Endothelial cell (in vitro differentiated cells): ENCODE data around the gene ENPP5. TPM values are rescaled to one million over a fixed set of nuclear protein-coding genes. Genes with fewer than 3 reads are reported as not detected.

Experiments
- DNase-seq: peaks from one replicate; pipeline ENCODE4 v3.0.0; 2021; ENCODE audit warnings: low spot score
- H3K27ac Mint-ChIP-seq: one replicate; pipeline ENCODE4 v1.8.0; 2021; ENCODE audit warnings: mixed read lengths, inconsistent platforms; ENCODE audit not compliant: unreplicated experiment
- H3K27me3 Mint-ChIP-seq: one replicate; pipeline ENCODE4 v1.8.0; 2021; ENCODE audit warnings: mild to moderate bottlenecking, moderate library complexity, mixed read lengths, inconsistent platforms; ENCODE audit not compliant: unreplicated experiment
- H3K36me3 Mint-ChIP-seq: one replicate; pipeline ENCODE4 v1.8.0; 2021; ENCODE audit warnings: mild to moderate bottlenecking, low read depth, mixed read lengths, inconsistent platforms; ENCODE audit not compliant: unreplicated experiment
- H3K4me1 Mint-ChIP-seq: one replicate; pipeline ENCODE4 v1.8.0; 2021; ENCODE audit warnings: mild to moderate bottlenecking, mixed read lengths, inconsistent platforms; ENCODE audit not compliant: unreplicated experiment
- H3K4me3 Mint-ChIP-seq: one replicate; pipeline ENCODE4 v1.8.0; 2021; ENCODE audit warnings: mild to moderate bottlenecking, mixed read lengths, inconsistent platforms; ENCODE audit not compliant: unreplicated experiment
- H3K9me3 Mint-ChIP-seq: one replicate; pipeline ENCODE4 v1.8.0; 2021; ENCODE audit warnings: mixed read lengths, inconsistent platforms; ENCODE audit not compliant: unreplicated experiment
- total RNA-seq: library from RNA; stranded (reverse); fragmentation: NEBNext Ultra II Directional; extraction: Animal tissue kit (Norgen Biotek cat#: 25700); gene quantifications from one replicate; pipeline ENCODE4 v1.2.1, GENCODE V29; 2021; ENCODE audit not compliant: unreplicated experiment
- TF ChIP-seq, protein P1 (sequence below): fragments of 200-600 bp; sonication (generic); IDR thresholded peaks from one replicate; pipeline ENCODE4 v1.5.0; 2021; ENCODE audit warnings: antibody characterized with exemption; ENCODE audit not compliant: unreplicated experiment

Gene ENPP5
- total RNA-seq, 1 donor from 2014 or later, result 4.8 TPM

DNA sequence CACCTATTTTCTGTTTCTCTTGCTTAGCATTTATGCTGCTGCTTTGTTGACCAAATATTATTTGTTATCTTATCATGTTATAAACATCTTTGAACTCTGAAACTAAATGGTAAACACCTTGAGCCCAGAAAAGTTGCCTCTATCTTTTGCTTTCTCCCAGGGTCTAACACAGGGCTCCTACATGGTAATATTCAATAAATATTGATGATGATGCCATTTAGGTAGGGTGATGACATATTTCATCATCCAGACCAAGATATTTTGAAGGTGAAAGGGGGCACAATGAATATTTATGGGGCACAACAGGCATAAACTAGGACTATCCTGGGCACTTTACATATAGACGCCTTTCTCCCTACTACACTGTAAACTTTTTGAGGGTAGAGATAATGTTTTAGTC, 52.6 kb downstream of the ENPP5 start:
- H3K9me3 Mint-ChIP-seq, result no peaks in the 10 kb centered on the region
- no peak overlapping the region for H3K4me3 Mint-ChIP-seq
- DNase-seq, result no peak
- TF ChIP-seq, protein P1, sequence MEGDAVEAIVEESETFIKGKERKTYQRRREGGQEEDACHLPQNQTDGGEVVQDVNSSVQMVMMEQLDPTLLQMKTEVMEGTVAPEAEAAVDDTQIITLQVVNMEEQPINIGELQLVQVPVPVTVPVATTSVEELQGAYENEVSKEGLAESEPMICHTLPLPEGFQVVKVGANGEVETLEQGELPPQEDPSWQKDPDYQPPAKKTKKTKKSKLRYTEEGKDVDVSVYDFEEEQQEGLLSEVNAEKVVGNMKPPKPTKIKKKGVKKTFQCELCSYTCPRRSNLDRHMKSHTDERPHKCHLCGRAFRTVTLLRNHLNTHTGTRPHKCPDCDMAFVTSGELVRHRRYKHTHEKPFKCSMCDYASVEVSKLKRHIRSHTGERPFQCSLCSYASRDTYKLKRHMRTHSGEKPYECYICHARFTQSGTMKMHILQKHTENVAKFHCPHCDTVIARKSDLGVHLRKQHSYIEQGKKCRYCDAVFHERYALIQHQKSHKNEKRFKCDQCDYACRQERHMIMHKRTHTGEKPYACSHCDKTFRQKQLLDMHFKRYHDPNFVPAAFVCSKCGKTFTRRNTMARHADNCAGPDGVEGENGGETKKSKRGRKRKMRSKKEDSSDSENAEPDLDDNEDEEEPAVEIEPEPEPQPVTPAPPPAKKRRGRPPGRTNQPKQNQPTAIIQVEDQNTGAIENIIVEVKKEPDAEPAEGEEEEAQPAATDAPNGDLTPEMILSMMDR, result no peak
- no peak overlapping the region for H3K27ac Mint-ChIP-seq
- H3K36me3 Mint-ChIP-seq, result peaks cover 4% of the 10 kb centered on the region
- H3K4me1 Mint-ChIP-seq, result no peaks in the 10 kb centered on the region
- H3K27me3 Mint-ChIP-seq, result no peaks in the 10 kb centered on the region

DNA sequence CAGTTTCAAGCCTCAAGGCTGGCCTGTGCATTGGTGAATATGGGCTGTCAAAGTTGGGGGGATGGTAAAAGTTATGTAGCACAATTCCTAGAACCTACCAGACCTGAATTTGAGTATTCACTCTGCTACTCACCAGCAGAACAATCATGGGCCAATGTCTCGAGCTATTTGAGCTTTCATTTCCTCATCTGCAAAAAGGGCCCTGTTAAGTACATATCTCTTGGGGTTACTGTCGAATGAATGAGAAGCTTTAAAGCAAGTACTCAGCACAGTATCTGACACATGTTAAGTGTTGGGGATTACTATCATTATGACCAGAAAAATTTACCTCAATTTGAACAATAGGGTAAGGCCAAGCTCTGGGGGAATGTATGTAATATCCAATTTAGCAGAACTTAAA, 54.5 kb downstream of the ENPP5 start:
- peaks cover 4% of the 10 kb centered on the region for H3K36me3 Mint-ChIP-seq
- H3K27me3 Mint-ChIP-seq, result no peaks in the 10 kb centered on the region
- no peak overlapping the region for H3K4me3 Mint-ChIP-seq
- TF ChIP-seq, protein P1, result no peak
- H3K9me3 Mint-ChIP-seq, result no peaks in the 10 kb centered on the region
- H3K4me1 Mint-ChIP-seq, result no peaks in the 10 kb centered on the region
- no peak overlapping the region for H3K27ac Mint-ChIP-seq
- no peak for DNase-seq

DNA sequence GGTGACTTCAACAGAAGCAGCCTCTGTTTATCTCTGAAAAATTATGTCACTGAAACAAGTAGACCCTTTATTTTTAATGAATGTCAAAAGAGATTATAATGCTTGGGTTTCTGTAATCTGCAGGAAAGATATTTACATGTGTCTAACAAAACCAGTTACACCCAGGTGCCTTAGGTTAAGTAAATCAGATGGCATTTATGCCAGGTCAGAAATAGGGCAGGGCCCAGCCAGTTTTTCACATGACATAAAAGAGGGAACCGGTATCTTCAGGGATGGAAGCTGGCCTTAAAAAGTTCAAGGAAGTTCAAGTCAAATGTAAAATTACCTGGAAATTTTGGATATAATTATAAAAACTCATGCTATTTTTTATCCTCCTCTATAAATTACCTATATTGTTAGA, 55.1 kb downstream of the ENPP5 start:
- TF ChIP-seq, protein P1, result no peak
- Mint-ChIP-seq H3K4me1 (no peaks in the 10 kb centered on the region), H3K36me3 (peaks cover 4% of the 10 kb centered on the region), H3K9me3 (no peaks in the 10 kb centered on the region), H3K27ac (no peak overlapping the region), H3K27me3 (no peaks in the 10 kb centered on the region), H3K4me3 (no peak overlapping the region)
- no peak for DNase-seq

DNA sequence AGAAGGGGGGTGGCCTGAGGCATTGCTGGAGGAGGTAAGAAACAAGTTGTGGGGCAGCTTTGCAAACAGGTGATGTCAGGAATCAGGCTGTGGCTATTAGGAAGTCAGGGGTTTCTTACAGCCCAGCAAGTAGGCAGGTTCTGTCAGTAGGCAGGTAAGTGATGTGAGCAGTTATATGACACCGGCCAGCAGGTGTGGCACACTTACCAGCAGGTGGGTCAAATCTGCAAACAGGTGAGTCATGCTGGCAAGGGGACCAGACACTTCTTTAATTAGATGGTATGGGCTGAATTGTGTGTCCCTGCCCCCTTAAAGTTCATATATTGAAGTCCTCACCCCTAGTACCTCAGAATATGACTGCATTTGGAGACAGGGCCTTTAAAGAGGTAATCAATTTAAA, 57.4 kb downstream of the ENPP5 start:
- Mint-ChIP-seq H3K9me3 (no peaks in the 10 kb centered on the region), H3K4me3 (no peak overlapping the region), H3K4me1 (no peaks in the 10 kb centered on the region), H3K27me3 (no peaks in the 10 kb centered on the region), H3K27ac (no peak overlapping the region), H3K36me3 (no peaks in the 10 kb centered on the region)
- TF ChIP-seq, protein P1, result no peak
- no peak for DNase-seq

Other genes with a start within 250 kb of the ENPP5 start
- gene CLIC5, start 155.1 kb downstream of the ENPP5 start, total RNA-seq, result 10.9 TPM
- 6.1 TPM for gene ENPP4, start 41.0 kb downstream of the ENPP5 start, total RNA-seq